COLO668 (cell line): Measurements from ENCODE around the gene LCMT2.
A peak's percentile ranks its signal among the peaks of the same experiment; 100 is the strongest.
"Not testable (repeated sequence)": the region's sequence is repeated elsewhere in the genome, so short reads cannot be mapped to it uniquely, and the experiment has no call there.

ENCODE experiments used
- DNase-seq: peaks from one replicate; lab custom pipeline; 2025; ENCODE audit not compliant: unreplicated experiment; lab: John Stamatoyannopoulos, UW

Gene LCMT2

DNA sequence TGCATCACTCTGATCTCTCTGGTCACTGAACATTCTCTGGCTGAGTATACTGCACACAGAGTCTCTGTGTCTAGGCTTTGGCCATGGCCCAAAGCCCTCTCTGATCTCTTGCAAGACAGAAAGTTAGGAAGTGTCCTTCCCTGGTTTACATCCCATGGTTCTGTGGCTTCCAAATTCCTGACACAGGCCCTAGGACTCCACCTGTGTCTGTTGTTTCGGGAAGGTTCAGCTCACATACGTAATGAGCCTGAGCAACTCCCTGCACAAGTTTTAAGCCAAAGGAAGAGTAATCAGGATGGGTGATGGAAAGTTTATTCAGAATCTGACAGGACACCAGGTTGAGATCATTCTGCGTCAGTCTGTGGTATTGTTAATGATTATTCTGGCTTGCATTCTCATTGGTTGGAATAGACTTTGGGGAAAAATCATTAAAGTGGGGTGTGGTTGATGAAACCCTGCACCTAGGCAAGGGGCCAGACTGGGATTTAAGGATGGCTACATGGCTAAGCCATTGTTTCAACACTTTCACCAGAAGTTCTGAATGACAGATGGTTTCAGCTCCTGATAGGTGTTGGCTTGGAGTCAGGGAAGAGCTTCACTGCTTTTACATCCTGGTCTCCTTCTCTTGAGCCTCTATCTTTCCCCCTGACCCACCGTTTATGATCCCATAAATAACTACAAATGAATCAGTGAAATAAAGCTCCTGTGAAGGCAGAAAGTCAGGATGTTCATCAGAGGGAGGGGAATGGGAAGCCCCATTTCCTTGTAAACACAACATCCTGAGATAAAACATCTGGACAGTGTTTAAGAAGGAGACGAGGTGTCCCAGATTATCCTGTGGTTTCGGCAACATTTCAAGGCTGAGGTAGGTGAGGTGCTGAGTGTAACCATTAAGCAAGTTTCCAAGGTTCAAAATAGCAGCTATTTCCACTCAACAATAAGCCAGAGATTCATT lies 14.1 kb downstream of the LCMT2 start:
- no peak for DNase-seq

DNA sequence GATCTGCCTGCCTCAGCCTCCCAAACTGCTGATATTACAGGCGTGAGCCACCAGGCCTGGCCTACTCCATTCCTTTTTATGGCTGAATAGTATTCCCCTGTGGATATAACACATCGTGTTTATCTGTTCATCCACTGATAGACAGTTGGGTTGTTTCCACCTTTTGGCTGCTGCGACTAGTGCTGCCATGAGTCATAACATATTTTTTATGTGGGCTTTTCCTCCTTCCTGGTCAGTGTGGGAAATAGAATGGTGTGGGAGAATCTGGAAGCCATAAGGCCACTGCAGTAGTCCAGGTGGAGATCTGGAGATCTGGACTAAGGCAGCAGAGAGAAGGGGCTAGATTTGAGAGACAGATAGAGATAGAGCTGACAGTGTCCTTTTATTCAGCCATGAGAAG lies 16.2 kb downstream of the LCMT2 start:
- DNase-seq: no peak

DNA sequence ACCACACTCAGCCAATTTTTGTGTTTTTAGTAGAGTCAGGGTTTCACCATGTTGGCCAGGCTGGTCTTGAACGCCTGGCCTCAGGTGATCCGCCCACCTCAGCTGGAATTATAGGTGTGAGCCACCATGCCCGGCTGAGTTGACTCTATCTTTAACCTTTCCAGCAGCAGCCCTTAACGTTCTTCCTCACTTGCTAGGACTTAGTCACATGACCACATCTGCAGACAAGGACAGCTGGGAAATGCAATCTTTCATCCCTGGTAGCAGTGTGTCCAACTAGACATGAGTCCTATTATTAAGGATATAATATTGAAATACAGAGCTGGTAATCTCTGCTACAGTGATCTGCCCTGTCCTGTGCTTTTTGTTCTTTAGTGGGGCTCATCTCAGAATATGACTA lies 18.0 kb downstream of the LCMT2 start:
- no peak for DNase-seq

DNA sequence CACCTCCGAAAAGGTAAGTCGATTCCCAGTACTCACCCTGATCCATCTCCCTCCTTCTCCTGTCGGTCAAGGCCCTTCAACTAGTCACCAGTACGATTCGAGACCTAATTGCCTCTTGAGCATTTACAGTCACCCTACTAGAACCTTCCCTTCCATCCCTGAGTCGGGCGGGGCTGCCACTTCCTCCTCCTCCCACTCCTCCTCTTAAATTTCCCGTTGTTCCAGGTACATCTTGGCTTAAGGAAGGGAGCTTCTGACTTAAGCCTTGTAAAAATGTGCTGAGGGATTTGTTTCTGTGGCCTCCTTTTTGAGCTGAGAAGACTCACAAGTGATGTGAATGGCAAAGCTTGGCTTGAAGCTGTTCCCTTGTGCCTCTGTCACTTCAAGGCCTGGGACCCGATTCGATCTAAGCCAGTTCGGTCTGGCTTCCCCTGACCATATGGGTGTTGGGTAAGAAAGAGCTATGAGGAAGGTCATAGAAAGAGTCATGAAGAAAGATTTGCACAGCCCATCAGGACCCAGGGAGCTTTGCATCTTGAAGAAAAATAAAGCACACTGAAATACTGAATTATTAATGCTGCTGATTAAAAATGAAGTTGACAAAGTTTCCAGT lies 28.1 kb downstream of the LCMT2 start, which contains the start of gene TGM7:
Gene TGM7 (minus strand): TSS at position 51 of the 613 bp plus-strand sequence.
- DNase-seq: no peak

DNA sequence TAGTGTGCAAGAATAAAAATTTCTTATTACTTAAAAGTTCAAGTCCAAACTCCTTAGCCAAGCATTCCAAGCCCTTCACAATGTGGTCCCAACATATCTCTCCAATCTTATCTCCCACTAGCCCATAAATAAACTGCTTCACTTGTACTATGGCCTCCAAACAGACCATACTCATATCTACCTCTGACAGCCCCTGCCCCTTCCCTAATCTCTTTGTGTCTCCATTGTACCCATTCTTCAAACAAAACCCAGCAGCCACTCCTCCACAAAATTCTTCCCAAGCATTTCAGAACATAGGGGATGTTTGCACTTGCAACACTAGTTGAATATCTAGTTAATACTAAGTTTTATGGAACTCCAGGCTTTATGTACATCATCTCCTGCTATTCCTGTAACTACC lies 30.5 kb downstream of the LCMT2 start:
- no peak for DNase-seq

DNA sequence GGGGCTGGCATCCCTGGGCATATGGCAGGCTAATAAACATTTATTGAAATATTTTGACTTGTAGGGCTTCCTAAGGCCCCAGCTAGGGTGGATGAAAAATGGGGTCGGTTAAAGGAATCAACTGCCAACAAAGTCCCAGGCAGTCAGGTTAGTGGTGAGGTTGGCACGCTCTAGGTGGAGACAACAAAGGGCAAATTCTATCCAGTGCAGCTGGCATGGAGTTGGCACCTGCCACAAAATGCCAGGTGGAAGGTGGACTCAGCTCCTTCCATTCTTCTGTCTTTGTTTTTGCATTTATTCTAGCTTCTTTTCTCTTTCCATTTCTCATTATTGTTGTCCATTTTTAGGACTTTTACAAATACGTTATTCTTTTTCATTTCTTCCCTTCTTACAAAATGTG lies 31.0 kb downstream of the LCMT2 start:
- no peak for DNase-seq

DNA sequence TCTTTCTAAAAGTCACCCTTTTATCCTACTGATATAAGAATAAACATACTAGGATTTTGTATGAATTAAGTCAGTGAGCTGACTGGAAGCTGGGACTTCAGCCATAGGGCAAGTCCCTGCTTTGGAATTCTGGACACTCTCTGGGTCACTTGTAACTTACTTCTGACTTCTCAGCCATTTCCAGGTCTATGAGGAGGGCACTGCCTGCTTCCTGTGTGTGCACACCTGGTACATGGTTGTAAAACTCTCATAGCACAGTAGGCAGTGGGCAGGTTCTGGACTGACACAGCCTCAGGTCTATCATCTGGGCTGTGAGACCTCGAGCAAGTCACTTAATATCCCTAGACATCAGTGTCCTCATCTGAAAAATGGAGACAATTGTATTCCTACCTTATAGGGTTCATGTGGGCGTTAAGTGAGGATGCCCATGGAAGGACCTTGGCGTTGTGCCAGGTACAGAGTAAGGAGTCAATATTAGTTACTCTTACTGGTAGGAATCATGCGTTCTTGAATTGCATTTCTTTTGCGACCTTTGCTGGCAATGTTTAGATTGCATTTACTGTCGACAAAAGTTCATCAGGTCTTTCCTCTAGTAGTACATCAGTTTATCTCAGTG lies 36.2 kb downstream of the LCMT2 start:
- DNase-seq: no peak

DNA sequence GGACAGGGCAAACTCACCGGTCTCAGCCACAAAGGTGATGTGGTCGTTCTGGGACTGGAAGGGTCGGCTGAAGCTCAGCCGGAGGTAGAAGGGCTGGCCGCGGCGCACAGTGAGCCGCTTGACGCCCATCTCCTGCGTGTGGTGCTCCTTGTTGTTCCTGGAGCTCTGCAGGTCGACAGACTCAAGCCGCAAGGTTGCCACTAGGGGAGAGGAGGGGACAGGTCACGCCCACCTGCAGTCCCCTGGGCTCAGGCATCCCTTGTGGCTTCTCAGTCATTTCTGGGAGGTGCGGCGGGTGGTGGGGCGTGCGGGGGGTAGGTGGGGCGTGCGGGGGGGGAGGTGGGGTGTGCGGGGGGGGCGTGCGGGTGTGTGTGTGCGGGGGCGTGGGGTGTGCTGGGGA lies 36.9 kb downstream of the LCMT2 start:
- no peak for DNase-seq

DNA sequence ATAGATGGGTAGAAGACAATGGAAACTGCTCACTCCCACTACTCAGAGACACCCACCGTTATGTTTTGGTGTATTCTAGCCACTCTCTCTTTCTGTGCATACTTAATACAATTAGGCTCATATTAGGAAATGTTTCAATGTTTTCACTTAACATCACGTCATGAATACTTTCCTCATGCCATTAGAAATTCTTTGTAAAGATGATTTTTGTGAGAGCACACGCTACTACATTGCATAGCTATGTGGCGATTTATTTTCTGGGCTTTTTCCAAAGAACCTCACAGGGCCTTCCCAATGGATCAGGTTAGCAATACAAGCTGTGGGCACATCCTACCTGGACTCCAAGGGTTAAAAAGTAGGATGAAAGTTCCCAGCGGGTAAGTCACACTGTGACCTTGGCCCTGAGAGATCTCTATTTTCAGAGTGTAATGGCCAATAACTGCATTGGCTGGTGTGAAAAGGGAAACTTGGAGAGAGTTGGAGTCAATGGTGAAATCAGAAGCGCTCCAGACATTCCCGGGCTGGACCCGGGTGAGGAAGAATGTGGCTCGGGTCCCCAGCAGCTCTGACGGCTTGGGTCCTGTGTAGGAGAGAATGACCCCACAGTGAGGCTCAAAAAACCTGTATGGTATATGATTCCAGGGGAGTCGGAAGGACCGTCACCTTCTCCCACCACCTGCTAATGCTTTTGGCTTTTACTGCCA lies 37.8 kb downstream of the LCMT2 start:
- no peak for DNase-seq

DNA sequence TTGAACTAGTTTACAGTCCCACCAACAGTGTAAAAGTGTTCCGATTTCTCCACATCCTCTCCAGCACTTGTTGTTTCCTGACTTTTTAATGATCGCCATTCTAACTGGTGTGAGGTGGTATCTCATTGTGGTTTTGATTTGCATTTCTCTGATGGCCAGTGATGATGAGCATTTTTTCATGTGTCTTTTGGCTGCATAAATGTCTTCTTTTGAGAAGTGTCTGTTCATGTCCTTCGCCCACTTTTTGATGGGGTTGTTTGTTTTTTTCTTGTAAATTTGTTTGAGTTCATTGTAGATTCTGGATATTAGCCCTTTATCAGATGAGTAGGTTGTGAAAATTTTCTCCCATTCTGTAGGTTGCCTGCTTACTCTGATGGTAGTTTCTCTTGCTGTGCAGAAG lies 40.7 kb downstream of the LCMT2 start:
- not testable (repeated sequence) for DNase-seq

DNA sequence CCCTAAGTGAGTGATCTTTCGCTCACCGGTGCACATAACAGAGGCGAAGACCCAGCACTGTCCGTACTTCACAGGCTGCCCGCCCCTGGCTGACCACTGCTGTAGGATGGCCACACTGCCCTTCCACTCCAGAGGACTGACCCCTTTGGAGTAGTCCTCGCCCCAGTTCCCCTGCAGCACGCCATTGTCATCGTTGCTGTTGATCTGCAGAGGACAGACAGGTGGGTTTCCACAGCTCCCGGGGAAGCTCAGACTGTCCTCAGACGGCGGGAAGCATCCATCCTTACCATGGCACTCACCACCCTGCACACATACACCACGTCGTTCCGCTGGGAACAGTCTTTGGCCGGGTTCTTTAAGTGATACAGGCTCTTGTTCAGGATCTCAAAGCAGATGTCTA lies 43.1 kb downstream of the LCMT2 start:
- no peak for DNase-seq

DNA sequence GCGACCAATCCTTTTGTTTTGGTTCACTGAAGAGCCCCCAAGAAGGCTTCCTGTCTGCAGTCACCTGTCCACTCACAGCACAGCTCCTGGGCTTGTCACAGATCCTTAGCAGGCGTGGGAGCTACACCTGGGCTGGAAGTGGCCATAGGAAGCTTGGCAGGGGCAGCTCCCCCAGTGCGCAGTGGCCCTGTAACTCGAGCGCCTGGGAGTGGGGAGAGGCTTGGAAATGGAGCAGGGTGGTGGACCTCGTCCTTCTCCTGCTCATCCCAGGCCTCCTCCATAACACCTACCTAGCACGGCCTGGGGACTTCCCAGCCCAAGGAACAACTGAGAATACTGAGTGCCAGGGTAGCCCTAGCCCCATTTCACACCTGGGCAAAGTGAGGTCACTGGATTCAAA lies 44.3 kb downstream of the LCMT2 start:
- no peak for DNase-seq

DNA sequence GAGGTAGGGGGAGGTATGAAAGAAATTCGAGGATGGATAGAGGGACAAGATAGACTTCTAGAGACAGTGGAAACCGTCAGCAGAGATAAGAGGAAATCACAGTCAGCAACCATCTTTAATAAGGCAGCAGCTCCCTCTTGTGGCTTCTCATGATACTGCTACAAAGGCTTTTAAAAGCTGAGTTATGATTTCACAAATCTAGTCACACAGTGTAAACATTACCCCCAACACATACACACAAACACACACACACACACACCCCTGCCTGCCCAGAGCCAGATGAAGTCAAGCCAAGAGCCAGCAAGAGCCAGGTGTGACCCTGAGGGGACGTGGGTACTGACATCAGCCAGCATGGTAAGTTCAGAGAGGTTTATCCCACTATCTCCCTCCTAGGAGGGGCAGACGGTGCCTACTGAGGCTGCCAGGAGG lies 44.8 kb downstream of the LCMT2 start:
- DNase-seq: peak; percentile 62

DNA sequence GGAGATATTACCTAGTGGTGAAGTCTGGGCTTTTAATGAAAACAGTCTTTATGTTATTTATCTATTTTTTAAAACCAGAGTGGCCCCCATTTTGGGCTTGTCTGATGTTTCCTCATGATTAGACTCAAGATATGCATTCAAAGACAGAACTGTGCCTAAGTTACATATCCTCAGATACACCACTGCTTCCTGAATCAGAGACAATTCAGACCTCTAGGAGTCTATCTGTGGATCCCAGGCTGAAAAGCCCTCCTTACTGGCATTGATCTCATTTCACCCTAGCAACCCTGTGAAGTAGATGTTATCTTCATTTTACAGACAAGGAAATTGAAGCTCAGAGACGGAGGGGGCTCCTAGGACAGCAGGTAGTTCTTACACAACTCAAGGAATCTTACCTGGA lies 46.8 kb downstream of the LCMT2 start:
- no peak for DNase-seq

DNA sequence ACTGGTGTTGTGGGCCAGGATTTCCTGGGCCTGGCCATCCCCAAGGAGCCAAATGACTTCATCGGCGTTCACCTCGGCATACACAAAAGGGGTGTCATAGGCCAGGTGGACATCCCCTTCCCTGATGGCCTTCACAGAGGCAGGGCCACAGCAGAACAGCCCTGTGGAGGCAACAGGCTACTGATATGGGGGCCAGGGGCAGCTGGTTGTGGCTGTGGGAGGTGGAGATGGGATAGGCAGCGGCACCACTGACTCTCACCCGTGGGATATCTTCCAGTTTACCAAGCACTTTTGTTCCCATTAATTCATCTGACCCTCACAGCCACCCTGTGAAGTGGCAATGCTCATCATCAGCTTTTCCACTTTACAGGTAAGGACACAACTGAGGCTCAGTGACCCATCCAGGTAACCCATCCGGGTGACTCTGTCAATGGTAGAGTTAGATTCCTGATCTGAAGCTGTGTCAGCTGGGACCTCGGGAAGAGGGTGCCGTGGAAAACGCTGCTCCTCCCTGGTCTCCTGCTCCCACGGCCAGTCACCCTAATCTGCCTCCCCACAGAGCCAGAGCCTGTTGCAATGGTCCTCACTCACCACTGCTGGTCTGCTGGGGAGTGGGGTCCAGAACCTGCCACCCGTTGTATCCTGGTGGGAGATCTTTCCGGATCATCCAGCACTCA lies 48.3 kb downstream of the LCMT2 start:
- no peak for DNase-seq

DNA sequence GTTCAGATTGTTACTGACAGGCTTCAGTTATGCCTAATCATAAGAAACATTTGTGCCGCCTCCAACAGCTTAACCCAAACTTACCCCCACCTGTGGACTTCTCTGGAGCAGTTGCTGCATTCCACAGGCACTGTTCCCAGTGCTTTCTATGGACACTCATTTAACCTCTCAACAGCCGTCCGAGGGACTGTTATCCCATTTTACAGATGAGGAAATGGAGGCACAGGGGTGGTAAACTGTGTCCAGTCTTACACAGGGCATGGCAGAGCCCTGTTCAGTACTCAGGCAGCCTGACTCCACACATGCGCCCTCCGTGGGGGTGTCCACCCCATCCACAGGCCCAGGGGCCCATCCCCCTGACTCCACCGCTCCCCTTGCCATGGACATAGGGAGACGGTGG lies 49.4 kb downstream of the LCMT2 start:
- no peak for DNase-seq

DNA sequence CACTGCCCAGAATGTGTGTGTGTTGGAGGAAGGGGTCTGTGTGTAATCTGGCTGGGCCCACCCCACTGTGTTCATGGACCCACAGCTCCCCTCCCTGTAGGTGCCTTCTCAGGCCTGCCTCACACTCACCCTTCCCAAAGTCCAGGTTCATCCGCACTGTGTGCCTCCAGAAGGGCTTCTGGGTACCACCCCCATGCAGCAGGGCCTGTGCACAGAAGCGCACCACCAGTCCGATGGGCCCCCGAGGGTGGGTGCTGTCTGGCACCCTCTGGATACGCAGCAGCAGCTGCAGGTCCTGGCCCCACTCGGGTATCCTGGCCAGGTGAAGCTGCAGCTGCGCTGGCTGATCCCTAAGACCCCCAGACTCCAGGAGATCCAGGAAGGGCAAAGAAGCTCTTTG lies 50.9 kb downstream of the LCMT2 start:
- no peak for DNase-seq

DNA sequence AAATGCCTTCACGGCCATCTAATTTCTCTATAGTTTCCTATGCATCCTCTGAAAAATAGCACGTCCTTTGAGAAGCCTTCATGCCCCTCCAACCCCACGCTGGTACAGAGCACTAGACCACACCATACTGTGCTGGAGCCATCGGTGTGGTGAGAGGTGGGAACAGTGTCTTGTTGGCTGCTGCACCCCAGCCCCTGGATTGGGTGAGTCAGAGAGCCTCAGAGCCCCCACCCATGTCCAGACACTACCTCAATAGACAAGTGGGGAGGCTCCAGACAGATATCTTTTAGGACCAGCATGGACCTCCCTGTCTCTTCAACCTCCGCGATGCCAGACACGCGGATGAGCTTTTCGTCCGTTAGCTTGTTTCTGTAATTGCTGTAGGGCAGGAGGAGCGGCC lies 51.5 kb downstream of the LCMT2 start:
- DNase-seq: no peak

DNA sequence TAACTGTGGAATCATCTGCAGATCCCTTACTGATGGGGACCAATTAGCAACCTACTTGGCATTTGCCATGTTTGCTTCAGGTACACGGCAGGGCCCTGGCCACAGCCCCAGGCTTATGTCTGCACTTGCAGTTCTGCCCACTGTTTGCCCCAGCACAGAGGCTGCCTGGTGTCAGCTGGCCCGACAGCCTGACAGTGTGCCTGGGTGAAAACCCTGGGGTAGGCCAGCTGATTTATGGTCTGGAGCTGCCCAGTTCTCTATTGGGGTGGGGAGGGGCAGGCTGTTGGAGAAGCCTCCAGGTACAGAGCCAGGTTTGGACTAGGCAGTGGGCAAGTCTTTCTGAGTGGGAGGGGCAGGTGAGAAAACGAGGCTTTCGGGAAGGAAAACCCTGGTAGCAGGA lies 52.5 kb downstream of the LCMT2 start:
- DNase-seq: no peak

DNA sequence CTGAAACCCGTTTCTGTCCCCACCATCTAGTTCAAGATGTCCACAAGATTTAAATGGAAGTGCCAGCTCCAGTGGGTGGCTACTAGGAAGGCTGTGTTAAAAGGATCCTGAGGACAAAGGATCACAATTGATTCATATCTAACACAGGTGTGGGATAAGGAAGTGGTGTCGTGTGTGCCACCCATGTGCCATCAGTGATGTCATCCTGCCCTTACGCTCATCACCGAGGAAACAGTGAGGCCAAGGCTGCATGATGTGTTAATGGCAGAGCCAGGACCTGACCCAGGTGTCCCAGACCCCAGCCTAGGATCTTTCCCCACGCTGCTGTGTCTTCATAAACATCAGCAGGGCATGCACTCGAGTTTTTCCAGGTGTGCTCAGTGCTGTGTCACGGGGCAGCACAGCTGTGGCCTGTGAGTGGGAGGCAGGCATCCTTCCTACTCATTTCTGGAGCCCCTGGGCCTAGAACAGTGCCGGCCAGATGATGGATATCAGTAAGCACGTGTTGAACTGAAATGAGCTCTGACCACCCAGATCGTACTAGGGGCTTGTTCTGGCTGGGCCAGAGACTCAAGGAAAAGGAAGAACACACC lies 53.0 kb downstream of the LCMT2 start:
- peak; percentile 16 for DNase-seq
